Adipocyte (in vitro differentiated cells): Measurements from ENCODE around the gene PPM1F.
A peak's percentile ranks its signal among the peaks of the same experiment; 100 is the strongest.
"Not testable (repeated sequence)": the region's sequence is repeated elsewhere in the genome, so short reads cannot be mapped to it uniquely, and the experiment has no call there.

Experiments used
- DNase-seq: peaks from one replicate; pipeline ENCODE4 v3.0.0-alpha.2; 2015; ENCODE audit warnings: low read depth
- H3K27me3 ChIP-seq: replicated peaks from 2 replicates; pipeline ENCODE4 v1.7.0; 2013; ENCODE audit warnings: mild to moderate bottlenecking, low read length, moderate library complexity; ENCODE audit not compliant: control insufficient read depth, insufficient read depth
- H3K36me3 ChIP-seq: 2 replicates; pipeline ENCODE4 v1.7.0; 2013; ENCODE audit warnings: low read length, mild to moderate bottlenecking, moderate library complexity; ENCODE audit not compliant: control insufficient read depth, insufficient read depth, severe bottlenecking
- H3K4me1 ChIP-seq: 2 replicates; pipeline ENCODE4 v1.7.0; 2013; ENCODE audit warnings: mild to moderate bottlenecking, low read length, moderate library complexity; ENCODE audit not compliant: control insufficient read depth, insufficient read depth
- H3K4me3 ChIP-seq: 2 replicates; pipeline ENCODE4 v1.7.0; 2013; ENCODE audit warnings: mild to moderate bottlenecking, low read length, moderate library complexity
- H3K9ac ChIP-seq: 2 replicates; pipeline ENCODE4 v1.7.0; 2013; ENCODE audit warnings: mild to moderate bottlenecking, low read length, moderate library complexity
- H3K9me3 ChIP-seq: 2 replicates; pipeline ENCODE4 v1.7.0; 2013; ENCODE audit warnings: mild to moderate bottlenecking, low read length, moderate library complexity; ENCODE audit not compliant: control insufficient read depth

PPM1F gene

DNA sequence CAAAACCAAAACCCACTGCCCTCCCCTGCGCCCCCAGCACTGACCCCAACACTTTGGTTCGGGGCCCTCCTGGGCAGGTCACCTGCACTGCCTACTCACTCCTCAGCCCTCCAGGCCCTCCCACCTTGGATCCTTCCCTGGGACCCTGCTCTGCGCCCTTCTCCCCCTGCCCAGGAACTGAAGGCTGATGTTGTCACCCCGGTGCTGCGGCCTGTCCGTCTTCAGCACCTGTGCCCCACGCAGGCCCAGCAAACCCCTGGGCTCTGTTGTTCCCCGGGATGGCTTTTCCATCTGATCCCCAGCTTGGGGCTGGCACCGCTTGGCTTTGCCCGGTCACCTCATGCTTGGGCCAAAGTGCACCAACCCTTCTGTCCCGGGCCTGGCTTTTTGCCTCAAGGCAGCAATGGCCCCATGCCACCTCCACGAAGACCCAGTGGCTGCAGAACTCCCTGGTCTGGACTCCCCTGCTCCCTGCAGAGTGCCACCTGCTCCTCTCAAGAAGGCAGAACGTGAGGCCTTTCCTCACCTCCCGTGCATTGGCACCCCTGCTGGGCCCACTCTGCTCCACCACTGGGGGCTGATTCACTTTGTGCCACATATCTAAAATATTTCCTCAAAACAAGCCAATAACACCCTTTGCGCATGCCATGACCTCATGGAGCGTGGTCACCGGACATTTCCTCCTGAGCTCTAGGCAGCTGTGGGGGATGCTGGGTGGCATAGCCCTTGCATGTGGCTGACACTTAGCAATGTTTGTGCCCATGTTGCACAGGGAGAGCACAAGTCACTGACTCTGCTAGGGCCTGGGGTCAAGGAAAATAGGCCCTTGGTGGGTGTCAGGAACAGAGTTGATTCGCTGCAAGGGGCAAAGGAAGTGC is 8.8 kb downstream of the PPM1F start:
- H3K36me3 ChIP-seq = peaks cover 22% of the 10 kb centered on the region
- peak overlapping the region; percentile 79 for H3K9ac ChIP-seq
- no peaks in the 10 kb centered on the region for H3K9me3 ChIP-seq
- H3K4me1 ChIP-seq = peaks cover 52% of the 10 kb centered on the region
- no peaks in the 10 kb centered on the region for H3K27me3 ChIP-seq
- no peak for DNase-seq
- no peak overlapping the region for H3K4me3 ChIP-seq

DNA sequence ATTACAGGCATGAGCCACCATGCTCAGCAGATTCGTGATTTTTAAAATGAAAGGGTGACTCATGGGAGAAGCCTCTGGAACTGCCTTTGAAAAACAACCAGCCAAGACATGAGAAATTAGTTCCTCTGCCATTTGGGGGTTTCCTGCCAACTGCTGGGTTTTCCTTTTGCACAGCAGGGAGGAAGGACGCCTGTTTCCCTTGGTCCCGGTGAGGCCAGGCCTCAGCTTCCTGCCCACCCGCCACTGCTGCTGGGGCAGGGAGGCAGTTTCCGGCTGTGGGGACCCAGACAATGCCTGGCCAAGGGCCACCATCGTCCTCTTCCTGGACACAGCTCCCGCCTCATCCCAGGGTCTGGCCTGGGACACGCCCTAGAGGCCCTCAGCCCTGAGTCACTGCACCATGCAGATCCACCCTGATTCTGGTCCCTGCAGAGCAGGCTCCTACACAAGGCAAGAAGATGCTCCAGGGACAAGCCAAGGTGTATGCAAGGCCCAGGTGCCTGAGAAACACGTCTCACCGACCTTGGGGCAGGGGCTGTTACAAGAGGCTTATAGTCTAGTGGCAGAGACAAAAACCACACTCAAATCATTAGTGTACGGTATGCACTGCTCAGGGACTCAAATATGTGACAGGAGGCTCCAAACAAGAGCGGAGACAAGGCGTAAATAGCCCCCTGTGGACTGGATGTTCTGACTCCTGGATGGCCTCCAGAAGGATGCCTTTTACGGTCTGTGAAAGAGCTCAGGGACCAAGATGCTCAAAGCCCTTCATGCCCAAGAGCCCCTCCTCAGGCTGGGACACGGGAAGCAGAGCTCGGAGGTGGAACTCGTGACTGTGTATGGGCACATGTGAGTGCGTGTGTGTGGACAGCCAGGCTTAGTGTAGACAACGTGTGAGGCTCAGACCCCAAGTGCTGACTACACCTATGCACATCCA is 10.0 kb downstream of the PPM1F start:
- H3K4me3 ChIP-seq = peak overlapping the region; percentile 63
- peaks cover 22% of the 10 kb centered on the region for H3K36me3 ChIP-seq
- H3K9ac ChIP-seq = peak overlapping the region; percentile 79
- H3K27me3 ChIP-seq = no peaks in the 10 kb centered on the region
- DNase-seq = peak; percentile 80
- H3K4me1 ChIP-seq = peaks cover 50% of the 10 kb centered on the region
- no peaks in the 10 kb centered on the region for H3K9me3 ChIP-seq

DNA sequence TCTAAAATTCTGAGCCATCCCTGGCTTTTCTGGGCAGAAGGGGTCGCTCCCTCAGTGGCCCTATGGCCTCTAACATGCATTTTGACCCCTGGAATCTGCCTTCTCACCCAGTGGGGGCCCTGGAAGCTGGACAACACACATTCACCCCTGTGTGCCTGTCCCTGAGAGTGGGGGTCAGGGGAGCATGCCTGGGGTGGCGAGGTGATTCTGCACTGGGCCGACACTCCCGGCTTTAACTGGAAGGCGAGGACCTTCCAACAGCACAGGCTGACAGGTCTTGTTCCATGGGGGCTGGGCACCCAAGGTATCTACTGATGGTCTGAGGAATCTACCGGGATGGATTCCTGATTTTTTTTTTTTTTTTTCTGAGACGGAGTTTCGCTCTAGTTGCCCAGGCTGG is 10.7 kb downstream of the PPM1F start:
- no peak for DNase-seq
- peak overlapping the region; percentile 79 for H3K9ac ChIP-seq
- H3K4me3 ChIP-seq = no peak overlapping the region
- H3K9me3 ChIP-seq = no peaks in the 10 kb centered on the region
- peaks cover 51% of the 10 kb centered on the region for H3K4me1 ChIP-seq
- H3K36me3 ChIP-seq = peaks cover 22% of the 10 kb centered on the region
- no peaks in the 10 kb centered on the region for H3K27me3 ChIP-seq

DNA sequence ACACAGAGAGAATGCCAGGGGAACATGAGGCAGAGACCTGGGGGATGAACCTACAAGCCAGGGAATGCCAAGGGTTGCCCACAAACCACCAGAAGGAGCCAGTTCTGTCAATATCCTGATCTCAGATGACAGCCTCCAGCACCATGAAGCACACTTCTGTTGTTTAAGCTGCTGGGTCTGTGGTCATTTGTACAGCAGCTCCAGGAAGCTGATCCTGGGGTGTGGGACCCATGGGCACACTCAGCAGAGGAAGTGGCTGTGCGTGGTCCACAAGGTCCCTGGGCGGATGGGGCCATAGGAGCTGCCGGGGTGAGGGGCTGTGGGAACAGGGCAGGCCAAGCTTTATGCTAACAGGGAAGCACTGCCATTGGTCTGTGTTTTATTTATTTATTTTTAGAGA is 12.1 kb downstream of the PPM1F start:
- Histone ChIP-seq H3K36me3 (peaks cover 17% of the 10 kb centered on the region), H3K9ac (peak overlapping the region; percentile 52), H3K4me1 (peaks cover 55% of the 10 kb centered on the region), H3K4me3 (no peak overlapping the region), H3K9me3 (no peaks in the 10 kb centered on the region), H3K27me3 (no peaks in the 10 kb centered on the region)
- no peak for DNase-seq

DNA sequence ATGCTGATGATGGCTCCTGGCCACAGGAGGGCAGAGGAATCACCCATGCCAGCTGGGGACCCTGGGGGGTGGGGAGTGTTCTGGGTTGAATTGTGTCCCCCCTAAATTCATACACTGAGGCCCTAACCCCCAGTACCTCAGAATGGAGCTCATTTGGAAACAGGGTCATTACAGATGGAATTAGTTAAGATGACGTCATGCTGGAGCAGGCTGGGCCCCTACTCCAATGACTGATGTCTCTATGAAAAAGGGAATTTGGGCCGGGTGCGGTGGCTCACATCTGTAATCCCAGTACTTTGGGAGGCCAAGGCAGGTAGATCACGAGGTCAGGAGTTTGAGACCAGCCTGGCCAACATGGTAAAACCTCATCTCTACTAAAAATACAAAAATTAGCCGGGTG is 12.7 kb downstream of the PPM1F start:
- H3K9ac ChIP-seq = peak overlapping the region; percentile 98
- not testable (repeated sequence) for H3K9me3 ChIP-seq, H3K4me3 ChIP-seq, H3K27me3 ChIP-seq
- peaks cover 13% of the 10 kb centered on the region for H3K36me3 ChIP-seq
- H3K4me1 ChIP-seq = peaks cover 55% of the 10 kb centered on the region
- DNase-seq = peak; percentile 34

DNA sequence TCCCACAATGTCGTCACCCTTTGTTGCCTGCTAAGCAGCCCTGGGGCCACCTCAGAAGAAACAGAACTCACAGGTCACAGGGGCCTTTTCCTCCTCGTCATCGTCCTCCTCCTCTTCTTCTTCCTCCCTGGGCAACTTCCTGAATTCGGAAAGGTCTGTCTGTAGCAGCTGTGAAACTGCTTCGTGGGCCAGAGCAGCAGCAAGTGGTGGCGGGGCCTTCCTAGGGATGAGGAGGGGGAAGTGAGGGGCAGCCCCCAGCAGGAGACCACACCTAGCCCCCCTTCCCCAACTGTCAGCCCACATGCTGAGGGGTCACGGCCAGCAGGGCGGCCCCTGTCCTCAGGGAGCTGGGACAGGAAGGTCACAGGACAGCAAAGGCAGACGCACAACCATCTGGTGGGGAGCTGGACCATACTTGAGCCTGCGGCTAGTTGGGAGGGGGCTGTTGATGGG is 13.2 kb downstream of the PPM1F start:
- Histone ChIP-seq H3K27me3 (no peaks in the 10 kb centered on the region), H3K36me3 (peaks cover 9% of the 10 kb centered on the region), H3K4me1 (peaks cover 55% of the 10 kb centered on the region), H3K9ac (peak overlapping the region; percentile 98), H3K4me3 (no peak overlapping the region), H3K9me3 (no peaks in the 10 kb centered on the region)
- DNase-seq = no peak

DNA sequence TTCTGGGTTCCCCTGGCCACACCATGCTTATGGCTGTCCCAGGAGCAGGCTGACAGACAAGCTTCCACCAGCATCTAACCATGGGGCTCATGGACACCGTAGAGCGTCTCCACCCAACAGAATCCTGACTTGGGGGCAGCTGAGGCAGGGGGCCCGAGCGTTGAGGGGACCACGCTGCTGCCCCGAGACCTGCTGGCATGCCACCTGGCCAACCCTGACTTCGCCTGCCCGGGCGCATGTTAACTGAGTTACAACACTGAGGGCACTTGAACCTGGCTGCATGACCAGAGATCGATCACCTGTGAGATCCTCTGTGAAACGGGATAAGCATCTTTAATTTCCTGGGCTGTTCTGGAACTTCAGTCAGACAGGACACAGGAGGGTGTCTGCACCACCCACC is 13.7 kb downstream of the PPM1F start:
- DNase-seq = no peak
- Histone ChIP-seq H3K27me3 (no peaks in the 10 kb centered on the region), H3K4me3 (peak overlapping the region; percentile 90), H3K9me3 (no peaks in the 10 kb centered on the region), H3K4me1 (peaks cover 55% of the 10 kb centered on the region), H3K36me3 (peaks cover 6% of the 10 kb centered on the region), H3K9ac (peak overlapping the region; percentile 98)

DNA sequence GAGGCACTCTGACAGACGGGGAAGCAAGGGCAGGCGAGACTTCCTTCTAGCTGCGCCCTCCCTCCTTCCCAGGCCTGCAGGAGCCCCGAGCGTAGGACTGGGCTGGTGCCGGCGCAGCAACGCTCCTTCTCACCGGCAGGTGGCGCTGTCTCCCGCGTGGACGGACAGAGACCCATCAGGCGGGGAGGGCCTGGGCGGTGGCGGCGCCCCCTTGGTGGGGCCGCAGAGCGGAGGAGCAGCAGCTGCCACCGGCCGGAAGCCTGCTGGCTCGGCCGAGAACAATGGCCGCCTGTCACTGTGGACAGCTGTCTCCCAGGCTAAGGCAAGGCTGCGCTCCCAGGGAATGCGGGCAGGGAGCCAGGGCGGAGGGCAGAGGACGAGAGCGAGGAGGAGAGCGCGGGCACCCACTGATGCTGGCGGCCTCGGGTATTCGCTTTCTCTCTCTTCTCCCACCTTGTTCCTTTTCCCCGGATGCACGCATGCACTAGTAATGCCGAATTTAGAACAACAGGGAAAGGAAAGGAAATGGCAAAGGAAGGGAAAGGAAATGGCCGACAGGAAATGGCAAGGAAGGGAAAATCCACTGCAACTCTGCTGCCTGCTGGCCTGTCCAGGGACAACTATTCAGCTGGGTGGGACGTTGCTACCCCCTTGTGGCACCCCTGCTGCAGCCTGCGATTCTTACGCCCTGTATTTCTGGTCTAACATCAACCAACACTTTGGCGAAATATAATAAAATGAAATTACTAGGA is 14.4 kb downstream of the PPM1F start:
- peaks cover 54% of the 10 kb centered on the region for H3K4me1 ChIP-seq
- H3K4me3 ChIP-seq = peak overlapping the region; percentile 90
- H3K9ac ChIP-seq = peak overlapping the region; percentile 98
- no peaks in the 10 kb centered on the region for H3K27me3 ChIP-seq
- H3K9me3 ChIP-seq = no peaks in the 10 kb centered on the region
- DNase-seq = peak; percentile 89
- H3K36me3 ChIP-seq = peaks cover 12% of the 10 kb centered on the region

DNA sequence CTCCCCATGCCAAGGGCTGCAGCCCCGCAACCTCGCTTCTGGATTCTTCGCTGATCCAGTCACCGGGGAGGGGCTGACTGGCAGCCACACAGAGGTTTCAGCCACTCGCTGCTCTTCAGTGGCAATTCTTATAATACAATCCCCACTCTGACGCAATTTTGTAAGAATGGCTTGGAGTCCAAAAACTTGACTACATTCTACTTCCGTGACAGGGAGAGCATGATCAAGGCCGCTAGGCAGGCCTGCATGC is 14.9 kb downstream of the PPM1F start:
- H3K36me3 ChIP-seq = peaks cover 17% of the 10 kb centered on the region
- H3K4me1 ChIP-seq = peaks cover 49% of the 10 kb centered on the region
- peak overlapping the region; percentile 90 for H3K4me3 ChIP-seq
- peak overlapping the region; percentile 98 for H3K9ac ChIP-seq
- H3K9me3 ChIP-seq = no peaks in the 10 kb centered on the region
- H3K27me3 ChIP-seq = no peaks in the 10 kb centered on the region
- DNase-seq = peak; percentile 97

DNA sequence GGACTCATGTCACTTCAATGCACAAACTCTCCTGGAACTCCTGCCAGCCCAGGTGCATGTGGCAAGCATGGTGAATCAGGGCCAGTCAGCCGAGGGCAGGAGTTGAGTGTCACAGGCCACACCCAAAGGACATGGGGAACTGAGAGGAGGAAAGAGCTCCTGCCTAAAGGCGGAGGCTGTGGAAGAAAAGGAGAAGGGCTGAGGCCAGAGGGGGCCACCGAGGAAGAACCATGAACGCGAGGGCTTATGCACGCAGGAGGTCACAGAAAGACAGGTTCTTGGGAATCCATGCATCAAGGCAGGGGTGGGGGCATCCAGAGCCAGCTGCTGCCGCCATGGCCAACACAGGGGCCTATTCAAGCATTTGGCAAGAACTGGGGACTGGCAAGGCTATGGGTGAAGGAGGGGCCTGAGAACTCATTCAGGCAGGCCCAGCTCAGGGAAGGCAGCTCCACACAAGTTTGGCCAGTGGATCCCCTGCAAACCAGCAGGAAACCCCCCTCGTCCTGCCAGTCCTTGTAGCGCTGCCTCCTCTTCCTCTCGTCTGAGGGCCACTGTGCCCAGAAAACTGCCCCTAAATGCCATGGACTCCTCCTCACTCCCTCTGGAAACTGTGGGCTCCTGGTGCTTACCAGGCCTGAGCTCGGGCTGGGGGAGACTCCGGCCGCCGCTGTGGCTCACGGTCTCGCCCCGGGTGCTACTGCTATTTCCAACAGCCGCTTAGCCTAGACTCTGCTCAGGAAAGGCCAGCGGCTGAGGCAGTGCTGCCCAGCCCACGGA is 15.4 kb downstream of the PPM1F start:
- H3K4me3 ChIP-seq = peak overlapping the region; percentile 90
- no peaks in the 10 kb centered on the region for H3K9me3 ChIP-seq
- peak overlapping the region; percentile 98 for H3K9ac ChIP-seq
- peaks cover 44% of the 10 kb centered on the region for H3K4me1 ChIP-seq
- H3K36me3 ChIP-seq = peaks cover 22% of the 10 kb centered on the region
- H3K27me3 ChIP-seq = no peaks in the 10 kb centered on the region
- peak; percentile 32 for DNase-seq
